HepG2 (cell line): ENCODE data around the gene ZMIZ2. TPM values are rescaled to one million over a fixed set of nuclear protein-coding genes. Genes with fewer than 3 reads are reported as not detected.
A peak's percentile ranks its signal among the peaks of the same experiment; 100 is the strongest.

Experiments
- ATAC-seq: fragments of 200-7000 bp; cut with Tn5 transposase; 3 replicates; pipeline ENCODE4 v1.9.1; 2020; ENCODE audit warnings: mild to moderate bottlenecking, moderate library complexity
- BruUV-seq: library from RNA; stranded (reverse); fragments of 400-500 nt; replicated peaks from 2 replicates; lab custom pipeline; 2021; lab: Mats Ljungman, UMichigan
- CTCF ChIA-PET: fragments of 300-600 bp; formaldehyde crosslinking; extraction: SDS; loops from one replicate; lab custom pipeline; 2021; ENCODE audit warnings: low total read pairs, inconsistent platforms, low intra/inter-chr PET ratio; lab: Yijun Ruan, JAX
- POLR2A ChIA-PET: fragments of 350-600 bp; sonication (Branson Sonifier 250); formaldehyde crosslinking; loops from one replicate; lab custom pipeline; 2020; ENCODE audit warnings: antibody characterized with exemption, inconsistent platforms; lab: Yijun Ruan, JAX
- DNase-seq: peaks from one replicate; pipeline ENCODE4 v3.0.0-alpha.2; 2015; ENCODE audit warnings: low spot score
- FAIRE-seq: peaks from 3 replicates; lab custom pipeline; 2011; peaks lifted over from hg19 to GRCh38; lab: Jason Lieb, UNC
- H2AFZ ChIP-seq: one replicate; pipeline ENCODE4 v1.6.1; 2011; ENCODE audit warnings: low read length, inconsistent platforms
- H3K27ac ChIP-seq: fragments of 300-600 bp; 3 replicates; pipeline ENCODE4 v1.8.0; 2011; ENCODE audit warnings: mixed run types, mild to moderate bottlenecking, mixed read lengths, low read length, inconsistent platforms; ENCODE audit not compliant: insufficient read depth; ENCODE audit errors: extremely low read length
- H3K27me3 ChIP-seq, 2 experiments: fragments of 200-600 bp in 1 of 2; 2 replicates in 1 of 2; 3 replicates in 1 of 2; pipeline versions ENCODE4 v1.6.0 to v1.8.0; 2011; ENCODE audit warnings: low read length in 2 of 2, mild to moderate bottlenecking in 2 of 2, moderate library complexity in 2 of 2, inconsistent platforms in 1 of 2; ENCODE audit not compliant: insufficient read depth in 2 of 2, control insufficient read depth in 1 of 2
- H3K36me3 ChIP-seq, 2 experiments: fragments of 200-600 bp in 1 of 2; replicated peaks in 1 of 2; 2 replicates in 1 of 2; 3 replicates in 1 of 2; pipeline versions ENCODE4 v1.5.1 to v1.8.0; 2011; ENCODE audit warnings: low read length in 2 of 2, inconsistent platforms in 1 of 2; ENCODE audit not compliant: insufficient read depth in 2 of 2, control insufficient read depth in 1 of 2
- H3K4me1 ChIP-seq: 2 replicates; pipeline ENCODE4 v1.5.1; 2012; ENCODE audit warnings: low read length, inconsistent platforms; ENCODE audit not compliant: insufficient read depth
- H3K4me2 ChIP-seq: 2 replicates; pipeline ENCODE4 v1.6.0; 2011; ENCODE audit warnings: low read depth, low read length, inconsistent platforms
- H3K4me3 ChIP-seq, 3 experiments: fragments of 200-600 bp in 1 of 3; sonication (generic), shearing (Covaris generic) in 1 of 3; replicated peaks in 1 of 3; 2 replicates each; pipeline ENCODE4 v1.5.1; 2011 to 2016; ENCODE audit warnings: low read length in 3 of 3, inconsistent platforms in 2 of 3, low read depth in 2 of 3, mild to moderate bottlenecking in 2 of 3, control low read depth in 1 of 3, mixed read lengths in 1 of 3; ENCODE audit not compliant: insufficient read depth in 1 of 3
- H3K79me2 ChIP-seq: one replicate; pipeline ENCODE4 v1.6.1; 2011; ENCODE audit warnings: low read length, inconsistent platforms; ENCODE audit not compliant: insufficient read depth
- H3K9ac ChIP-seq: 2 replicates; pipeline ENCODE4 v1.6.0; 2011; ENCODE audit warnings: mild to moderate bottlenecking, low read depth, low read length, inconsistent platforms; ENCODE audit not compliant: insufficient read depth
- H3K9me3 ChIP-seq: 2 replicates; pipeline ENCODE4 v1.5.1; 2012; ENCODE audit warnings: mild to moderate bottlenecking, low read length
- H4K20me1 ChIP-seq: 2 replicates; pipeline ENCODE4 v1.6.0; 2011; ENCODE audit warnings: inconsistent platforms, mild to moderate bottlenecking, low read length, moderate library complexity; ENCODE audit not compliant: insufficient read depth
- FOXC1 ChIP-seq: sonication (generic); formaldehyde crosslinking; IDR thresholded peaks from 2 replicates; pipeline ENCODE4 v1.8.0; 2022; ENCODE audit warnings: mild to moderate bottlenecking, missing genetic modification reagents, borderline replicate concordance
- GABPB1 ChIP-seq: IDR thresholded peaks from 2 replicates; pipeline ENCODE4 v1.6.1; 2016; ENCODE audit warnings: mild to moderate bottlenecking, missing genetic modification reagents, moderate library complexity, missing compliant biosample characterization
- POLR2A ChIP-seq, 2 experiments: IDR thresholded peaks; 2 replicates each; pipeline ENCODE4 v1.6.1; 2011; ENCODE audit warnings: low read depth in 2 of 2, low read length in 2 of 2, mild to moderate bottlenecking in 1 of 2, moderate library complexity in 1 of 2; ENCODE audit not compliant: insufficient read depth in 1 of 2
- POLR2AphosphoS5 ChIP-seq: IDR thresholded peaks from 2 replicates; pipeline ENCODE4 v1.6.1; 2012; ENCODE audit warnings: low read depth, low read length
- POLR2G ChIP-seq: fragments of 200-400 bp; formaldehyde crosslinking; IDR thresholded peaks from 2 replicates; pipeline ENCODE4 v1.6.1; 2018; ENCODE audit warnings: mild to moderate bottlenecking, low read depth, low read length, moderate library complexity
- RCOR2 ChIP-seq: IDR thresholded peaks from 2 replicates; pipeline ENCODE4 v1.6.1; 2016; ENCODE audit warnings: missing biosample characterization, missing genetic modification reagents
- RXRA ChIP-seq: sonication (generic); formaldehyde crosslinking; IDR thresholded peaks from 2 replicates; pipeline ENCODE4 v1.5.1; 2020; ENCODE audit warnings: missing genetic modification reagents
- SSRP1 ChIP-seq: IDR thresholded peaks from 2 replicates; pipeline ENCODE4 v1.6.1; 2016; ENCODE audit warnings: control low read depth
- ZBTB42 ChIP-seq: sonication (generic); formaldehyde crosslinking; IDR thresholded peaks from 2 replicates; pipeline ENCODE4 v1.5.0; 2020; ENCODE audit warnings: mild to moderate bottlenecking, missing genetic modification reagents
- ZNF33A ChIP-seq: sonication (generic); formaldehyde crosslinking; IDR thresholded peaks from 2 replicates; pipeline ENCODE4 v1.5.1; 2020; ENCODE audit warnings: missing genetic modification reagents, mild to moderate bottlenecking, moderate library complexity, borderline replicate concordance
- ZSCAN12 ChIP-seq: sonication (generic); formaldehyde crosslinking; IDR thresholded peaks from 2 replicates; pipeline ENCODE4 v1.9.0; 2021; ENCODE audit warnings: mild to moderate bottlenecking, missing genetic modification reagents
- ZSCAN20 ChIP-seq: sonication (generic); formaldehyde crosslinking; IDR thresholded peaks from 2 replicates; pipeline ENCODE4 v1.4.0; 2020; ENCODE audit warnings: missing genetic modification reagents, mild to moderate bottlenecking, borderline replicate concordance
- WGBS: methylation state at CpG from one replicate; pipeline ENCODE4 v1.1.6; 2017; ENCODE audit warnings: low lambda C conversion rate; 5-methylcytosine and 5-hydroxymethylcytosine counted together
- in situ Hi-C: cut with HindIII; loops from 2 replicates; pipeline ENCODE4 v1.10.0; 2017; ENCODE audit warnings: low pct_unique_long_range_greater_than_20kb; ENCODE audit not compliant: extremely low pct_ligation_motif_present
- intact Hi-C: fragments of 100-400 bp; cut with micrococcal nuclease; formaldehyde crosslinking; loops from one replicate; pipeline ENCODE4 v1.10.0; 2022; ENCODE audit not compliant: unreplicated experiment
- polyA plus RNA-seq, 8 experiments: library from polyadenylated mRNA; depleted of rRNA in 3 of 8; stranded (reverse) in 7 of 8; unstranded in 1 of 8; fragments of >200 nt; fragmentation: Illumina TruSeq in 4 of 8; extraction: Trizol in 4 of 8; gene quantifications; 2 replicates each; pipeline versions ENCODE4 v1.2.1 to v1.2.3, GENCODE V29; 2011 to 2016; ENCODE audit warnings: low read depth in 4 of 8, missing spikeins in 1 of 8, mixed read lengths in 1 of 8; ENCODE audit not compliant: insufficient read depth in 1 of 8
- total RNA-seq, 5 experiments: library from RNA; depleted of rRNA; stranded (reverse); fragments of >200 nt; fragmentation: Illumina TruSeq; extraction: Trizol; gene quantifications; 2 replicates each; pipeline ENCODE4 v1.2.3, GENCODE V29; 2016; ENCODE audit warnings: low read depth in 1 of 5
- TF ChIP-seq, protein P1 (sequence below): sonication (generic); formaldehyde crosslinking; IDR thresholded peaks from 2 replicates; pipeline ENCODE4 v1.4.0; 2020; ENCODE audit warnings: missing genetic modification reagents, borderline replicate concordance
- TF ChIP-seq, protein P2 (sequence below): sonication (generic); formaldehyde crosslinking; IDR thresholded peaks from 2 replicates; pipeline ENCODE4 v1.8.0; 2022; ENCODE audit warnings: missing genetic modification reagents, low read depth, mild to moderate bottlenecking, borderline replicate concordance

The ZMIZ2 gene
- total and polyA plus RNA-seq, 2 of the 13 experiments (the other 11 are each of a cell fraction or from before 2014, with no cell fraction given) = 4.9 to 7.9 TPM

DNA sequence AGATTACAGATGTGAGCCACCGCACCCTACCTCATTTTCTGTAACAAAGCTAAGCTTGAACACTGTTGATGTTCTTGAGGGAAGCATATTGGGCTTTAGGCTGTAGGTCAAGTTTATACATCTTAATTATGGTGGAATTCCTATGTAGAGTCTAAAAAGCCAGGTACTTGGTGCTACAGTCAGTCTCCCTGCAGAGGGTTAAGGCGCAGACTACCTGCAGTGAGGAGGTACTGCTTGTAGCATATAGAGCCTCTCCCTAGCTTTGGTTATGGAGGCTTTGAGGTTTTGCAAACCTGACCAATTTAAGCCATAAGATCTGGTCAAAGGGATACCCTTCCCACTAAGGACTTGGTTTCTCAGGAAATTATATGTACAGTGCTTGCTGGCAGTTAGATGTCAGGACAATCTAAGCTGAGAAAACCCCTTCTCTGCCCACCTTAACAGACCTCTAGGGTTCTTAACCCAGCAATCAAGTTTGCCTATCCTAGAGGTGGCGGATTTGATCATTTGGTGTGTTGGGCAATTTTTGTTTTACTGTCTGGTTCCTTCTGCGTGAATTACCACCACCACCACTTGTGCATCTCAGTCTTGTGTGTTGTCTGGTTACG is 53.9 kb downstream of the ZMIZ2 start:
- Histone ChIP-seq H3K36me3 (peaks cover 10 to 45% of the 10 kb centered on the region in 2 experiments), H3K4me3 (no peak overlapping the region), H3K27me3 (no peaks in the 10 kb centered on the region; a peak in 1 of 5 replicates), H3K4me1 (peaks cover 25% of the 10 kb centered on the region), H3K9me3 (no peaks in the 10 kb centered on the region), H3K9ac (no peak overlapping the region), H4K20me1 (peaks cover 47% of the 10 kb centered on the region), H3K79me2 (peaks cover 25% of the 10 kb centered on the region), H3K27ac (no peak overlapping the region), H3K4me2 (no peak overlapping the region), H2AFZ (no peak overlapping the region)
- no peak for FAIRE-seq
- ChIA-PET POLR2A (interaction anchor here (0.7 to 1.2 kb wide), 2 partner anchors 8 to 196 kb away, joined by 3 to 4 read pairs; partner anchors contain the start of gene OGDH), CTCF (no interaction called here)
- no peak for DNase-seq
- in situ Hi-C loops (no loop called here), intact Hi-C loops (no loop called here)
- ATAC-seq = 0 out of 3 replicates have a peak, but pooled peaks have one; percentile 4
- no TSS peak for BruUV-seq
- 100% methylated on average over 4 of the region's 5 CpGs for WGBS
- TF ChIP-seq FOXC1 (CRISPR knock-in tag) (no peak), POLR2A (IDR thresholded peaks at IDR 0.05; ENCODE audit: insufficient read depth in 1 of 2, low read depth in 2 of 2, low read length in 2 of 2) (peak; percentile 60 to 67; a peak in 3 of 4 replicates), ZNF33A (no peak), ZBTB42 (CRISPR knock-in tag) (no peak), ZSCAN12 (no peak), SSRP1 (CRISPR knock-in tag) (peak; percentile 92), GABPB1 (CRISPR knock-in tag) (no peak), ZSCAN20 (CRISPR knock-in tag) (no peak), RCOR2 (CRISPR knock-in tag) (no peak), POLR2AphosphoS5 (peak; percentile 75), RXRA (CRISPR knock-in tag) (no peak), POLR2G (peak; percentile 73)
- TF ChIP-seq, protein P1, sequence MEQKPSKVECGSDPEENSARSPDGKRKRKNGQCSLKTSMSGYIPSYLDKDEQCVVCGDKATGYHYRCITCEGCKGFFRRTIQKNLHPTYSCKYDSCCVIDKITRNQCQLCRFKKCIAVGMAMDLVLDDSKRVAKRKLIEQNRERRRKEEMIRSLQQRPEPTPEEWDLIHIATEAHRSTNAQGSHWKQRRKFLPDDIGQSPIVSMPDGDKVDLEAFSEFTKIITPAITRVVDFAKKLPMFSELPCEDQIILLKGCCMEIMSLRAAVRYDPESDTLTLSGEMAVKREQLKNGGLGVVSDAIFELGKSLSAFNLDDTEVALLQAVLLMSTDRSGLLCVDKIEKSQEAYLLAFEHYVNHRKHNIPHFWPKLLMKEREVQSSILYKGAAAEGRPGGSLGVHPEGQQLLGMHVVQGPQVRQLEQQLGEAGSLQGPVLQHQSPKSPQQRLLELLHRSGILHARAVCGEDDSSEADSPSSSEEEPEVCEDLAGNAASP (CRISPR knock-in tag) = no peak
- TF ChIP-seq, protein P2, sequence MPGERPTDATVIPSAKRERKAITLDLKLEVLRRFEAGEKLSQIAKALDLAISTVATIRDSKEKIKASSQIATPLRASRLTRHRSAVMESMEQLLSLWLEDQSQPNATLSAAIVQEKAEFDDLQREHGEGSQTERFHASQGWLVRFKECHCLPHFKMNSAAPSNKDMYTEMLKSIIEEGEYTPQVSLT (CRISPR knock-in tag) = no peak
